ENCODE results near the gene SYMPK.
"Not testable (repeated sequence)": the region's sequence is repeated elsewhere in the genome, so short reads cannot be mapped to it uniquely, and the experiment has no call there.

SYMPK gene

GRCh38 chr19:45800070-45800553 lies 62.8 kb downstream of the SYMPK start:
- no peak for FAIRE-seq

GRCh38 chr19:45799541-45799940 lies 63.4 kb downstream of the SYMPK start:
- not testable (repeated sequence) for FAIRE-seq

GRCh38 chr19:45798995-45799517 lies 63.9 kb downstream of the SYMPK start:
- FAIRE-seq = no peak

GRCh38 chr19:45794627-45795026 lies 68.3 kb downstream of the SYMPK start:
- no peak for FAIRE-seq

GRCh38 chr19:45793876-45794275 lies 69.1 kb downstream of the SYMPK start:
- no peak for FAIRE-seq

GRCh38 chr19:45793178-45793564 lies 69.8 kb downstream of the SYMPK start:
- FAIRE-seq = no peak

GRCh38 chr19:45792470-45793177 lies 70.3 kb downstream of the SYMPK start, which contains the start of gene DMWD:
Gene DMWD, minus strand, starts transcription at chr19:45792845. Its CDS starts 89 bp downstream, at chr19:45792756.
- FAIRE-seq = no peak

GRCh38 chr19:45791744-45792469 lies 71.0 kb downstream of the SYMPK start:
- no peak for FAIRE-seq

- no peak for FAIRE-seq
These were observed 72.0 kb downstream of the SYMPK start for GRCh38 chr19:45790942-45791341.

- FAIRE-seq = no peak
These were observed 73.7 kb downstream of the SYMPK start for GRCh38 chr19:45789035-45789786.

- FAIRE-seq = no peak
These were observed 76.4 kb downstream of the SYMPK start for GRCh38 chr19:45786533-45786894.

GRCh38 chr19:45785781-45786532 lies 77.0 kb downstream of the SYMPK start:
- no peak for FAIRE-seq

- no peak for FAIRE-seq
These were observed 77.8 kb downstream of the SYMPK start for GRCh38 chr19:45785097-45785496.

GRCh38 chr19:45784096-45784495 lies 78.9 kb downstream of the SYMPK start:
- no peak for FAIRE-seq

- no peak for FAIRE-seq
These were observed 79.8 kb downstream of the SYMPK start for GRCh38 chr19:45782820-45783785.

GRCh38 chr19:45782162-45782691 lies 80.7 kb downstream of the SYMPK start, which contains the start of gene DMPK:
Gene DMPK, minus strand, starts transcription at chr19:45782490. Its CDS starts 138 bp downstream, at chr19:45782352.
- no peak for FAIRE-seq

- no peak for FAIRE-seq
These were observed 81.5 kb downstream of the SYMPK start for GRCh38 chr19:45781214-45782161.

- no peak for FAIRE-seq
These were observed 82.3 kb downstream of the SYMPK start for GRCh38 chr19:45780448-45781213.

GRCh38 chr19:45780146-45780447 lies 82.8 kb downstream of the SYMPK start:
- FAIRE-seq = no peak
